Heart left ventricle (tissue), 13 donors: Measurements from ENCODE around the gene TMEM214.

Experiments used
- CTCF ChIP-seq, 12 donors: fragments of 200-600 bp; sonication (generic) in 4 of 12; IDR thresholded peaks; one replicate each; pipeline versions ENCODE4 v1.5.0 to v1.8.0; 2018 to 2022; ENCODE audit warnings: antibody characterized with exemption in 12 of 12, mild to moderate bottlenecking in 5 of 12
- POLR2A ChIP-seq, 2 donors: fragments of 450-650 bp; IDR thresholded peaks; one replicate each; pipeline ENCODE4 v1.6.1; 2017; ENCODE audit warnings: antibody characterized with exemption in 2 of 2, mild to moderate bottlenecking in 2 of 2, moderate library complexity in 2 of 2
- donor health status: ischemic (EF 13 %, LVEDD 7.1; RV severe dilation, severe dysfunction).
- donor health status: DM: no; HTN: yes; CAD: no.
- donor health status: DM: no; HTN: no; CAD: no.
- donor health status: ischemic (EF 25% LVEDD 6.9; RV normal size, moderate dysfunction).
- donor health status: ischemic (EF 25% LVEDD 5.7; RV mildly dilated, moderate dysfunction).
- donor health status: ischemic (EF 35%, LVEDD 5.7; RV mildly dilated, moderate dysfunction).
- donor health status: nonischemic (EF 11% LVEDD 7.7; RV severe dilation, severe dysfunction).
- donor health status: DM: yes; HTN: yes; CAD: no.
- donor health status: PGD.
- donor health status: ischemic (EF 29% LVEDD 5.4; RV normal size, mild dysfunction).
- donor health status: nonischemic (EF 23%, LVEDD 6.1; RV moderate dilation, normal function).

GRCh38 chr2:26997394-26997793, 35.4 kb upstream of the TMEM214 start:
- TF ChIP-seq POLR2A (IDR thresholded peaks at IDR 0.05) = no peak
- TF ChIP-seq CTCF (IDR thresholded peaks at IDR 0.05) = no peak
